G401 (cell line): Measurements from ENCODE around the gene MRPS25. TPM values are rescaled to one million over a fixed set of nuclear protein-coding genes. Genes with fewer than 3 reads are reported as not detected.
A peak's percentile ranks its signal among the peaks of the same experiment; 100 is the strongest.

Experiments
- DNase-seq: peaks from one replicate; pipeline ENCODE4 v3.0.0-alpha.2; 2015; ENCODE audit warnings: low spot score
- in situ Hi-C: cut with HindIII; loops from 2 replicates; pipeline ENCODE4 v1.10.0; 2016; ENCODE audit warnings: low sequenced_read_pairs, mixed read lengths
- total RNA-seq: library from RNA; depleted of rRNA; stranded (reverse); fragments of >200 nt; shearing (Covaris generic); gene quantifications from 2 replicates; pipeline ENCODE4 v1.2.3, GENCODE V29; 2014

Gene MRPS25
- total RNA-seq, 1 experiment from 2014 or later, result 46.4 TPM

- DNase-seq, result no peak
- in situ Hi-C loops, result no loop called here
These were observed 14.6 kb downstream of the MRPS25 start for GRCh38 chr3:15050405-15051092.

- DNase-seq, result no peak
- in situ Hi-C loops, result no loop called here
These were observed 15.5 kb downstream of the MRPS25 start for GRCh38 chr3:15049584-15049983.

GRCh38 chr3:15045667-15046066, 19.4 kb downstream of the MRPS25 start:
- in situ Hi-C loops, result no loop called here
- DNase-seq, result no peak

GRCh38 chr3:15044326-15044725, 20.8 kb downstream of the MRPS25 start:
- in situ Hi-C loops, result no loop called here
- no peak for DNase-seq

GRCh38 chr3:15043408-15044171, 21.5 kb downstream of the MRPS25 start:
- DNase-seq, result peak; percentile 32
- in situ Hi-C loops, result no loop called here

GRCh38 chr3:15042936-15043335, 22.2 kb downstream of the MRPS25 start:
- DNase-seq, result no peak

GRCh38 chr3:15041950-15042349, 23.2 kb downstream of the MRPS25 start:
- in situ Hi-C loops, result no loop called here
- DNase-seq, result peak; percentile 55

More at GRCh38 chr3:15042936-15043335, 22.2 kb downstream of the MRPS25 start:
- in situ Hi-C loops, result no loop called here

- in situ Hi-C loops, result no loop called here
- no peak for DNase-seq
These were observed 24.3 kb downstream of the MRPS25 start for GRCh38 chr3:15040844-15041243.

GRCh38 chr3:15038306-15038705, 26.8 kb downstream of the MRPS25 start:
- in situ Hi-C loops, result no loop called here

GRCh38 chr3:15033103-15033502, 32.0 kb downstream of the MRPS25 start:
- in situ Hi-C loops, result no loop called here

More at GRCh38 chr3:15038306-15038705, 26.8 kb downstream of the MRPS25 start:
- DNase-seq, result no peak

GRCh38 chr3:15032650-15033049, 32.5 kb downstream of the MRPS25 start:
- no peak for DNase-seq
- in situ Hi-C loops, result no loop called here

More at GRCh38 chr3:15033103-15033502, 32.0 kb downstream of the MRPS25 start:
- DNase-seq, result no peak

- DNase-seq, result no peak
- in situ Hi-C loops, result no loop called here
These were observed 35.5 kb downstream of the MRPS25 start for GRCh38 chr3:15029625-15030024.

- in situ Hi-C loops, result no loop called here
- no peak for DNase-seq
These were observed 41.4 kb downstream of the MRPS25 start for GRCh38 chr3:15023719-15024118.

GRCh38 chr3:15023249-15023648, 41.9 kb downstream of the MRPS25 start:
- DNase-seq, result no peak
- in situ Hi-C loops, result no loop called here

GRCh38 chr3:15017191-15017590, 47.9 kb downstream of the MRPS25 start:
- in situ Hi-C loops, result no loop called here
- DNase-seq, result no peak

- no peak for DNase-seq
- in situ Hi-C loops, result no loop called here
These were observed 49.7 kb downstream of the MRPS25 start for GRCh38 chr3:15015456-15015855.

- DNase-seq, result no peak
- in situ Hi-C loops, result no loop called here
These were observed 50.3 kb downstream of the MRPS25 start for GRCh38 chr3:15014606-15015328.

- no peak for DNase-seq
- in situ Hi-C loops, result no loop called here
These were observed 53.9 kb downstream of the MRPS25 start for GRCh38 chr3:15011174-15011573.

- DNase-seq, result no peak
- in situ Hi-C loops, result no loop called here
These were observed 54.5 kb downstream of the MRPS25 start for GRCh38 chr3:15010664-15011063.

- in situ Hi-C loops, result no loop called here
- no peak for DNase-seq
These were observed 55.9 kb downstream of the MRPS25 start for GRCh38 chr3:15009167-15009566.
